Astrocyte of the spinal cord (primary cell): Measurements from ENCODE around the gene DSC1.

ENCODE experiments used
- DNase-seq: peaks from one replicate; pipeline ENCODE4 v3.0.0; 2011; ENCODE audit warnings: low read depth, low spot score
- H3K4me3 ChIP-seq: 2 replicates; pipeline ENCODE4 v1.5.1; 2011; ENCODE audit warnings: low read depth, mild to moderate bottlenecking, low read length, moderate library complexity
- CTCF ChIP-seq: IDR thresholded peaks from 2 replicates; pipeline ENCODE4 v1.5.1; 2012; ENCODE audit warnings: low read depth, mild to moderate bottlenecking, low read length, inconsistent platforms
- in situ Hi-C: cut with HindIII; loops from 2 replicates; pipeline ENCODE4 v1.10.0; 2017; ENCODE audit warnings: low sequenced_read_pairs

Gene DSC1

GRCh38 chr18:31120594-31120993, 42.1 kb downstream of the DSC1 start:
- in situ Hi-C loops, result no loop called here
- DNase-seq, result no peak

GRCh38 chr18:31116853-31117595, 45.6 kb downstream of the DSC1 start:
- in situ Hi-C loops, result no loop called here
- no peak overlapping the region for H3K4me3 ChIP-seq
- DNase-seq, result no peak
- no peak for TF ChIP-seq CTCF

More at GRCh38 chr18:31120594-31120993, 42.1 kb downstream of the DSC1 start:
- no peak for TF ChIP-seq CTCF
- no peak overlapping the region for H3K4me3 ChIP-seq

- no peak for TF ChIP-seq CTCF
- no peak for DNase-seq
- in situ Hi-C loops, result no loop called here
- no peak overlapping the region for H3K4me3 ChIP-seq
Measured at GRCh38 chr18:31112804-31113203, 49.9 kb downstream of the DSC1 start.

GRCh38 chr18:31105733-31106132, 56.9 kb downstream of the DSC1 start:
- in situ Hi-C loops, result no loop called here

GRCh38 chr18:31104444-31104843, 58.2 kb downstream of the DSC1 start:
- H3K4me3 ChIP-seq, result no peak overlapping the region
- in situ Hi-C loops, result no loop called here
- no peak for TF ChIP-seq CTCF
- DNase-seq, result no peak

More at GRCh38 chr18:31105733-31106132, 56.9 kb downstream of the DSC1 start:
- no peak for DNase-seq
- no peak overlapping the region for H3K4me3 ChIP-seq
- no peak for TF ChIP-seq CTCF

GRCh38 chr18:31103423-31103822, 59.2 kb downstream of the DSC1 start:
- no peak for TF ChIP-seq CTCF
- DNase-seq, result no peak
- in situ Hi-C loops, result no loop called here
- H3K4me3 ChIP-seq, result no peak overlapping the region

GRCh38 chr18:31102941-31103340, 59.7 kb downstream of the DSC1 start:
- in situ Hi-C loops, result no loop called here
- TF ChIP-seq CTCF, result no peak
- no peak for DNase-seq
- H3K4me3 ChIP-seq, result no peak overlapping the region
